T-cell (primary cell): ENCODE data around the gene KLHL42. TPM values are rescaled to one million over a fixed set of nuclear protein-coding genes. Genes with fewer than 3 reads are reported as not detected.
"Not testable (repeated sequence)": the region's sequence is repeated elsewhere in the genome, so short reads cannot be mapped to it uniquely, and the experiment has no call there.

Source experiments
- ATAC-seq, 4 experiments: fragments of 200-7000 bp in 3 of 4; fragments of 150-1000 bp in 1 of 4; cut with Tn5 transposase; replicated peaks in 1 of 4; 1 replicate in 3 of 4; 2 replicates in 1 of 4; pipeline ENCODE4 v1.10.0; 2021; ENCODE audit warnings: moderate library complexity in 3 of 4, mild to moderate bottlenecking in 2 of 4, moderate number of reproducible peaks in 1 of 4
- CTCF ChIA-PET, 2 donors: fragments of 300-600 bp; sonication (Branson Sonifier 250); formaldehyde crosslinking; loops; one replicate each; lab custom pipeline; 2022; ENCODE audit warnings: antibody characterized with exemption in 2 of 2; lab: Charles Lee
- POLR2A ChIA-PET, 2 donors: fragments of 300-600 bp; sonication (Branson Sonifier 250); formaldehyde crosslinking; loops; one replicate each; lab custom pipeline; 2022; ENCODE audit warnings: antibody characterized with exemption in 2 of 2; lab: Charles Lee
- DNase-seq, 35 experiments: peaks; one replicate each; pipeline versions ENCODE4 v3.0.0 to v3.0.0-alpha.2; 2013 to 2023
- H3K27ac ChIP-seq: one replicate; pipeline ENCODE4 v1.5.1; 2013; ENCODE audit warnings: low read length
- H3K27me3 ChIP-seq, 2 experiments: replicated peaks in 1 of 2; 1 replicate in 1 of 2; 2 replicates in 1 of 2; pipeline versions ENCODE4 v1.6.1 to v1.7.0; 2013; ENCODE audit warnings: low read length in 1 of 2, mixed read lengths in 1 of 2; ENCODE audit not compliant: control insufficient read depth in 2 of 2, insufficient read depth in 2 of 2; ENCODE audit errors: extremely low read depth in 1 of 2
- H3K36me3 ChIP-seq, 2 donors: 1 replicate in 1 of 2; 2 replicates in 1 of 2; pipeline versions ENCODE4 v1.6.1 to v1.7.0; 2013; ENCODE audit warnings: low read length in 1 of 2; ENCODE audit not compliant: control insufficient read depth in 2 of 2, insufficient read depth in 1 of 2; ENCODE audit errors: extremely low read depth in 1 of 2
- H3K4me1 ChIP-seq, 2 experiments: 1 replicate in 1 of 2; 2 replicates in 1 of 2; pipeline versions ENCODE4 v1.6.1 to v1.7.0; 2013; ENCODE audit warnings: low read length in 2 of 2, mixed read lengths in 1 of 2; ENCODE audit not compliant: insufficient read depth in 2 of 2, control insufficient read depth in 1 of 2; ENCODE audit errors: extremely low read depth in 1 of 2
- H3K4me3 ChIP-seq, 2 donors: 1 replicate in 1 of 2; 2 replicates in 1 of 2; pipeline versions ENCODE4 v1.5.1 to v1.7.0; 2013; ENCODE audit warnings: mild to moderate bottlenecking in 2 of 2, low read length in 1 of 2, moderate library complexity in 1 of 2; ENCODE audit not compliant: control insufficient read depth in 1 of 2; ENCODE audit errors: extremely low read depth in 1 of 2
- H3K9me3 ChIP-seq: 2 replicates; pipeline ENCODE4 v1.7.0; 2013
- H3K27ac Mint-ChIP-seq, 2 donors: one replicate each; pipeline ENCODE4 v1.8.0; 2020 to 2021; ENCODE audit warnings: mild to moderate bottlenecking in 2 of 2, mixed read lengths in 2 of 2
- H3K27me3 Mint-ChIP-seq, 2 donors: one replicate each; pipeline ENCODE4 v1.8.0; 2021 to 2022; ENCODE audit warnings: mixed read lengths in 2 of 2
- H3K36me3 Mint-ChIP-seq: one replicate; pipeline ENCODE4 v1.8.0; 2021; ENCODE audit warnings: mixed read lengths
- H3K4me1 Mint-ChIP-seq, 3 donors: one replicate each; pipeline ENCODE4 v1.8.0; 2020 to 2022; ENCODE audit warnings: mixed read lengths in 3 of 3, mild to moderate bottlenecking in 1 of 3
- H3K4me3 Mint-ChIP-seq, 3 donors: one replicate each; pipeline ENCODE4 v1.8.0; 2020 to 2022; ENCODE audit warnings: mild to moderate bottlenecking in 3 of 3, mixed read lengths in 3 of 3, moderate library complexity in 3 of 3
- H3K9me3 Mint-ChIP-seq, 3 donors: one replicate each; pipeline ENCODE4 v1.8.0; 2020 to 2022; ENCODE audit warnings: mixed read lengths in 3 of 3
- WGBS: methylation state at CpG from one replicate; pipeline ENCODE4 v1.1.5; 2013; ENCODE audit warnings: missing lambda C conversion rate; ENCODE audit not compliant: insufficient coverage; 5-methylcytosine and 5-hydroxymethylcytosine counted together
- total RNA-seq, 35 experiments: library from RNA in 6 of 35; stranded (reverse) in 6 of 35; fragments of 120-200 nt in 1 of 35; gene quantifications; one replicate each; pipeline versions ENCODE4 v1.2.1 to v1.2.4 and lab custom pipeline; 2013 to 2026

KLHL42 gene, protein sequence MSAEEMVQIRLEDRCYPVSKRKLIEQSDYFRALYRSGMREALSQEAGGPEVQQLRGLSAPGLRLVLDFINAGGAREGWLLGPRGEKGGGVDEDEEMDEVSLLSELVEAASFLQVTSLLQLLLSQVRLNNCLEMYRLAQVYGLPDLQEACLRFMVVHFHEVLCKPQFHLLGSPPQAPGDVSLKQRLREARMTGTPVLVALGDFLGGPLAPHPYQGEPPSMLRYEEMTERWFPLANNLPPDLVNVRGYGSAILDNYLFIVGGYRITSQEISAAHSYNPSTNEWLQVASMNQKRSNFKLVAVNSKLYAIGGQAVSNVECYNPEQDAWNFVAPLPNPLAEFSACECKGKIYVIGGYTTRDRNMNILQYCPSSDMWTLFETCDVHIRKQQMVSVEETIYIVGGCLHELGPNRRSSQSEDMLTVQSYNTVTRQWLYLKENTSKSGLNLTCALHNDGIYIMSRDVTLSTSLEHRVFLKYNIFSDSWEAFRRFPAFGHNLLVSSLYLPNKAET
- total RNA-seq: 10 to 100 TPM; 16.5 to 28.0 (median 21.0) TPM
- 17.2 TPM for total RNA-seq (2013)
- total RNA-seq (lab: John Stamatoyannopoulos, UW): 22.3 to 63.1 (median 39.9) reads per million in 29 experiments

DNA sequence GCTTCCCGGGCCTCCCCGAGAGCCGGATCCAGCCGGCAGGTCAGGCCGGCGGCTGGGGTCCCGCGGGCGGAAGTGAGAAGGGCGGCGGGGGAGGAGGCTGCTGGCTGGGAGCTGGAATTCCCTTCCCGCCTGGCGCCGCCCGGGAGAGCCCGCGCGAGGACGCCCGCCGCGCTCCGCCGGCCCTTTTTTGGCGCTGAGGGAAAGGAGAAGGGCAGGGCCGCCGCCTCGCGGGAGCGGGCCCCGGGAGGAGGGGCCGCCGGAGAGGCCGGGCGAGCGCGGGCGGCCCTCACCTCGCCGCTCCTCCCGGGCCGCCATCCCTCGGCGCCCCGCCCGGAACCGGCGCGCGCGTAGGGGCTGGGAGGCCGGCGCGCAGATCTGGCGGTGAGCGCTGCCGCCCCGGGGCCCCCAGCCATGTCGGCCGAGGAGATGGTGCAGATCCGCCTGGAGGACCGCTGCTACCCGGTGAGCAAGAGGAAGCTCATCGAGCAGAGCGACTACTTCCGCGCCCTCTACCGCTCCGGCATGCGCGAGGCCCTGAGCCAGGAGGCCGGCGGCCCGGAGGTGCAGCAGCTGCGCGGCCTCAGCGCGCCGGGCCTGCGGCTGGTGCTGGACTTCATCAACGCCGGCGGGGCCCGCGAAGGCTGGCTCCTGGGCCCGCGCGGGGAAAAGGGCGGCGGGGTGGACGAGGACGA, at the start of gene KLHL42, which contains the start of gene MANSC4:
TSS of gene KLHL42 (plus strand) at position 314 of the 692 bp plus-strand sequence. CDS start at position 412, 98 bp downstream.
TSS of gene MANSC4 (minus strand) at position 317 of the 692 bp plus-strand sequence. CDS start 8,960 bp downstream, outside the sequence.
- H3K27me3 Mint-ChIP-seq: no peaks in the 10 kb centered on the region
- H3K4me1 Mint-ChIP-seq: peaks cover 35 to 42% (median 37%) of the 10 kb centered on the region in 3 donors
- ChIA-PET CTCF (interaction anchor here (0.6 to 1.8 kb wide), 4 partner anchors 32 to 47 kb away, joined by 3 to 11 read pairs (median 5); no protein-coding TSS in a partner anchor), POLR2A (interaction anchor here in 1 of 2 donors (0.6 to 1.9 kb wide), 3 partner anchors 41 to 76 kb away, joined by 3 to 7 read pairs (median 6); no protein-coding TSS in a partner anchor)
- WGBS: under 1% methylated on average over 92 of the region's 92 CpGs
- H3K27ac Mint-ChIP-seq: peak within 1 kb of the TSS; percentile 75 to 82
- Histone ChIP-seq H3K27me3 (peaks cover 0 to 2% of the 10 kb centered on the region in 2 experiments), H3K4me1 (peaks cover 11 to 29% of the 10 kb centered on the region in 2 experiments), H3K4me3 (peak within 1 kb of the TSS; percentile 70 to 87), H3K36me3 (no peaks in the 10 kb centered on the region), H3K9me3 (no peaks in the 10 kb centered on the region), H3K27ac (no peak within 1 kb of the TSS)
- H3K36me3 Mint-ChIP-seq: peaks cover 19% of the 10 kb centered on the region
- DNase-seq (peak; percentile 40 to 76 (median 58)), ATAC-seq (peak; percentile 87 to 89 (median 88))
- no peaks in the 10 kb centered on the region for H3K9me3 Mint-ChIP-seq
- peak within 1 kb of the TSS; percentile 80 to 85 (median 83) for H3K4me3 Mint-ChIP-seq

DNA sequence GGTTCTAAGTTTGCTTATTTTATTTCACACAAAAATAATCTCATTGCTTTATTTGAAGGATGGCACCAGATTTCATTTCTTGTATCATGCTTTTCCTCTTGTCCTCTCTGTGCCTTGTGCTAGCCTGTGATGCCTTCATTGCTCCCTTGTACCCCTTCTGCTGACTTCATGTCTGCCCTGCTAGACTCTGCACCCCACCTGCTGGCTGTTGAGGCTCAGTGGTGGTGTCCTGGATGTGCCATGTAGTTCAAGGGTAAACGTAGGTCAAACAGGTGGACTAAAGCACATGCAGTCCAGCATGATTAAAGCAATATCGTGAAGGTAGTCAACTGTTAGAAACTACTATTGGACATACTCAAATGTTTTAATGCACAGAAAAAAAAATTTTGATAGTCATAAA, 47.8 kb upstream of the KLHL42 start:
- Mint-ChIP-seq H3K9me3 (no peaks in the 10 kb centered on the region), H3K36me3 (peaks cover 30% of the 10 kb centered on the region), H3K27ac (no peak overlapping the region), H3K27me3 (no peaks in the 10 kb centered on the region), H3K4me1 (peaks cover 0 to 3% (median 0%) of the 10 kb centered on the region in 3 donors), H3K4me3 (no peak overlapping the region)
- no CpG with 5 or more reads among the region's 2 CpGs for WGBS
- Histone ChIP-seq H3K4me3 (no peak overlapping the region), H3K36me3 (peaks cover 0 to 39% of the 10 kb centered on the region in 2 donors), H3K4me1 (no peaks in the 10 kb centered on the region), H3K27ac (no peak overlapping the region), H3K9me3 (no peaks in the 10 kb centered on the region), H3K27me3 (no peaks in the 10 kb centered on the region)
- ATAC-seq (no peak), DNase-seq (no peak)
- CTCF ChIA-PET: interaction anchor here (0.6 to 5.5 kb wide), 11 partner anchors 10 to 494 kb away, joined by 3 to 52 read pairs (median 4); partner anchors contain the start of genes KLHL42 (in 1 of the 2) and MANSC4 (in 1 of the 2)
- POLR2A ChIA-PET: interaction anchor here in 1 of 2 donors (0.5 kb wide), 1 partner anchor 755 kb away, joined by 4 read pairs; no protein-coding TSS in a partner anchor

- WGBS: no CpG with 5 or more reads among the region's 3 CpGs
- Histone ChIP-seq H3K36me3 (peaks cover 0 to 40% of the 10 kb centered on the region in 2 donors), H3K9me3 (no peaks in the 10 kb centered on the region), H3K4me3 (no peak overlapping the region), H3K27ac (no peak overlapping the region), H3K4me1 (no peaks in the 10 kb centered on the region), H3K27me3 (no peaks in the 10 kb centered on the region)
- DNase-seq (peak in 18 of 35 experiments; percentile 6 to 57 (median 22)), ATAC-seq (no peak)
- Mint-ChIP-seq H3K36me3 (peaks cover 36% of the 10 kb centered on the region), H3K27me3 (no peaks in the 10 kb centered on the region), H3K4me3 (no peak overlapping the region), H3K9me3 (no peaks in the 10 kb centered on the region), H3K27ac (no peak overlapping the region), H3K4me1 (peaks cover 0 to 3% (median 0%) of the 10 kb centered on the region in 3 donors)
- POLR2A ChIA-PET: interaction anchor here in 1 of 2 donors (0.6 kb wide), 1 partner anchor 156 kb away, joined by 5 read pairs; no protein-coding TSS in a partner anchor
- CTCF ChIA-PET: interaction anchor here (0.6 to 5.5 kb wide), 16 partner anchors 10 to 493 kb away, joined by 3 to 52 read pairs (median 5); partner anchors contain the start of genes KLHL42 (in 1 of the 2) and MANSC4 (in 1 of the 2)
These were observed 46.9 kb upstream of the KLHL42 start for GRCh38 chr12:27733052-27733656.

DNA sequence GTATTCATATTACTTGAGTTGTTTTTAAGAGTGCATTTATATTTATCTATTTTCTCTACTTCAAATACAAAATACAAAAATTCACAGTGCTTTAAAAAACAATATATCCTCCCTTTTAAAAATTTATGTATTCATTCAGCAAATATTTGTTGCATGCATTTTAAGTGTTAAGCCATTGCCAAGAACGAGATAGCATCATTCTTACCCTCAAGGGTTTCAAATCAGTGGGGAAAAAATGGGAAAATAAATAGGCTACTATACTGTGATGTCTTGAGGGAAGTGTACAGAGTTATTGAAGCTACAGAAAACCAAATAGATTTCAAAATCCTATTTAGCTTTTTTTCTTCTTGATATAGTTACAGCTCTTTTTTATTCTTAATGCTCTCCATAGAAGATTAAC, 46.2 kb upstream of the KLHL42 start:
- DNase-seq (no peak), ATAC-seq (no peak)
- Mint-ChIP-seq H3K4me3 (no peak overlapping the region), H3K27me3 (no peaks in the 10 kb centered on the region), H3K27ac (no peak overlapping the region), H3K4me1 (no peaks in the 10 kb centered on the region), H3K36me3 (peaks cover 32% of the 10 kb centered on the region), H3K9me3 (no peaks in the 10 kb centered on the region)
- POLR2A ChIA-PET: interaction anchor here in 1 of 2 donors (0.6 kb wide), 1 partner anchor 155 kb away, joined by 5 read pairs; no protein-coding TSS in a partner anchor
- Histone ChIP-seq H3K27me3 (no peaks in the 10 kb centered on the region), H3K27ac (no peak overlapping the region), H3K9me3 (no peaks in the 10 kb centered on the region), H3K4me1 (no peaks in the 10 kb centered on the region), H3K36me3 (peaks cover 0 to 40% of the 10 kb centered on the region in 2 donors), H3K4me3 (no peak overlapping the region)
- no CpG with 5 or more reads among the region's 1 CpG for WGBS
- CTCF ChIA-PET: interaction anchor here (0.6 to 5.5 kb wide), 17 partner anchors 9 to 1588 kb away, joined by 3 to 52 read pairs (median 5); no protein-coding TSS in a partner anchor

GRCh38 chr12:27734321-27734720, 45.7 kb upstream of the KLHL42 start:
- H3K27me3 Mint-ChIP-seq, H3K4me1 Mint-ChIP-seq, H3K27ac ChIP-seq, H3K27me3 ChIP-seq, H3K9me3 Mint-ChIP-seq, H3K4me3 ChIP-seq, H3K27ac Mint-ChIP-seq, DNase-seq, ATAC-seq, H3K4me1 ChIP-seq, H3K4me3 Mint-ChIP-seq, POLR2A ChIA-PET, H3K9me3 ChIP-seq: not testable (repeated sequence)
- H3K36me3 Mint-ChIP-seq: peaks cover 30% of the 10 kb centered on the region
- 100% methylated on average over 5 of the region's 9 CpGs for WGBS
- CTCF ChIA-PET: interaction anchor here (0.7 to 5.5 kb wide), 10 partner anchors 84 to 1588 kb away, joined by 3 to 52 read pairs (median 5); no protein-coding TSS in a partner anchor
- H3K36me3 ChIP-seq: peaks cover 0 to 43% of the 10 kb centered on the region in 2 donors
